OCI-LY1 (cell line): ENCODE data around the gene TNRC6A.

ENCODE experiments used
- H2AFZ ChIP-seq: fragments of 200-600 bp; sonication (generic), shearing (Covaris generic); 2 replicates; pipeline ENCODE4 v1.6.0; 2014; ENCODE audit warnings: antibody characterized with exemption, mild to moderate bottlenecking, low read length
- H3F3A ChIP-seq: fragments of 200-600 bp; sonication (generic), shearing (Covaris generic); 2 replicates; pipeline ENCODE4 v1.6.0; 2014; ENCODE audit warnings: mild to moderate bottlenecking, antibody characterized with exemption, low read length, moderate library complexity; ENCODE audit not compliant: insufficient read depth
- H3K27ac ChIP-seq: fragments of 200-600 bp; sonication (generic); 2 replicates; pipeline ENCODE4 v1.5.1; 2014; ENCODE audit warnings: low read length, mixed run types, mild to moderate bottlenecking, low read depth; ENCODE audit not compliant: poor library complexity, severe bottlenecking
- H3K27me3 ChIP-seq: fragments of 200-600 bp; sonication (generic); 2 replicates; pipeline ENCODE4 v1.6.0; 2014; ENCODE audit warnings: antibody characterized with exemption, mild to moderate bottlenecking, low read length, moderate library complexity; ENCODE audit not compliant: insufficient read depth
- H3K36me3 ChIP-seq: fragments of 200-600 bp; sonication (generic); 2 replicates; pipeline ENCODE4 v1.6.1; 2014; ENCODE audit warnings: mild to moderate bottlenecking, antibody characterized with exemption, low read length, moderate library complexity, mixed read lengths; ENCODE audit not compliant: insufficient read depth
- H3K4me1 ChIP-seq: fragments of 200-600 bp; sonication (generic); 2 replicates; pipeline ENCODE4 v1.5.1; 2014; ENCODE audit warnings: mild to moderate bottlenecking, low read length, moderate library complexity; ENCODE audit not compliant: insufficient read depth, severe bottlenecking
- H3K4me2 ChIP-seq: fragments of 200-600 bp; sonication (generic), shearing (Covaris generic); 2 replicates; pipeline ENCODE4 v1.6.1; 2014; ENCODE audit warnings: low read length
- H3K4me3 ChIP-seq: fragments of 200-600 bp; sonication (generic); 2 replicates; pipeline ENCODE4 v1.5.1; 2014; ENCODE audit warnings: low read length, low read depth, mild to moderate bottlenecking, mixed read lengths; ENCODE audit not compliant: poor library complexity, severe bottlenecking
- H3K79me2 ChIP-seq: fragments of 200-600 bp; shearing (Covaris generic); 2 replicates; pipeline ENCODE4 v1.6.1; 2016; ENCODE audit warnings: mixed run types, low read length, mixed read lengths; ENCODE audit not compliant: insufficient read depth
- H3K9ac ChIP-seq: fragments of 200-600 bp; sonication (generic), shearing (Covaris generic); 2 replicates; pipeline ENCODE4 v1.6.1; 2014; ENCODE audit warnings: mild to moderate bottlenecking, low read length, mixed read lengths
- H3K9me2 ChIP-seq: fragments of 200-600 bp; sonication (generic), shearing (Covaris generic); 2 replicates; pipeline ENCODE4 v1.6.1; 2014; ENCODE audit warnings: low read depth, mild to moderate bottlenecking, low read length, mixed read lengths
- H3K9me3 ChIP-seq: fragments of 200-600 bp; shearing (Covaris generic); 2 replicates; pipeline ENCODE4 v1.6.1; 2014; ENCODE audit warnings: low read length, mixed read lengths
- H4K20me1 ChIP-seq: fragments of 200-600 bp; sonication (generic), shearing (Covaris generic); 2 replicates; pipeline ENCODE4 v1.6.0; 2016; ENCODE audit warnings: mild to moderate bottlenecking, low read length; ENCODE audit not compliant: insufficient read depth
- CTCF ChIP-seq: fragments of 200-600 bp; sonication (generic), shearing (Covaris generic); IDR thresholded peaks from 2 replicates; pipeline ENCODE4 v1.5.1; 2017; ENCODE audit warnings: mild to moderate bottlenecking, antibody characterized with exemption, low read length, moderate library complexity, mixed read lengths
- EZH2 ChIP-seq: fragments of 200-600 bp; sonication (generic), shearing (Covaris generic); IDR thresholded peaks from 2 replicates; pipeline ENCODE4 v1.8.0; 2017; ENCODE audit warnings: borderline replicate concordance, mixed run types, mild to moderate bottlenecking, antibody characterized with exemption, low read length, moderate library complexity, mixed read lengths

Gene TNRC6A

DNA sequence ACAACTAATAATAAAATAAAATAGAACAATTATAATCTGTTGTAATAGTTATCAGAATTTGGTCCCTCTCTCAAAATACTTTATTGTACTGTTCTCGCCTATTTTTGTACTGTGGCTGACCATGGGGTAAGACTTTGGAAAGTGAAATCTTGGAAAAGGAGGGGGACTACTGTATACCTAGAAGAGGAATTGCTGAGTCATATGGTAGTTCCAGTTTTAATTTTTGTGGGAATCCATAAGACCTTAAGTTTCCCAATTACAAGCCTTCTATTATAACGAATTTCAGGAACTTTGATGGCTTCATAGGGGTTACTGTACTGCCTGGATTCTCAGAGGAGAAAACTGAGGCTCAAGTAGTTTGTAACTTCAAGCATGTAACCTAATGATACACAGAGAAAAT is 35.5 kb downstream of the TNRC6A start:
- H3K79me2 ChIP-seq, result peaks cover 23% of the 10 kb centered on the region
- peaks cover 67% of the 10 kb centered on the region for H3K36me3 ChIP-seq
- no peaks in the 10 kb centered on the region for H3K9me2 ChIP-seq
- no peak overlapping the region for H3K9ac ChIP-seq
- TF ChIP-seq EZH2, result no peak
- no peak for TF ChIP-seq CTCF
- H4K20me1 ChIP-seq, result no peaks in the 10 kb centered on the region
- no peaks in the 10 kb centered on the region for H3K4me1 ChIP-seq
- no peak overlapping the region for H2AFZ ChIP-seq
- no peaks in the 10 kb centered on the region for H3K27me3 ChIP-seq
- no peaks in the 10 kb centered on the region for H3K9me3 ChIP-seq
- no peaks in the 10 kb centered on the region for H3F3A ChIP-seq
- no peak overlapping the region for H3K4me3 ChIP-seq
- no peak overlapping the region for H3K4me2 ChIP-seq
- no peak overlapping the region for H3K27ac ChIP-seq

GRCh38 chr16:24766057-24766456 is 36.6 kb downstream of the TNRC6A start:
- no peak for TF ChIP-seq CTCF
- TF ChIP-seq EZH2, result no peak
- Histone ChIP-seq H3K9me2 (no peaks in the 10 kb centered on the region), H3K36me3 (peaks cover 64% of the 10 kb centered on the region), H3K27me3 (no peaks in the 10 kb centered on the region), H3K9me3 (no peaks in the 10 kb centered on the region), H4K20me1 (no peaks in the 10 kb centered on the region), H3K4me1 (no peaks in the 10 kb centered on the region), H3K4me3 (no peak overlapping the region), H3K79me2 (peaks cover 26% of the 10 kb centered on the region; the same call in 1 of the 2 replicates), H3K9ac (no peak overlapping the region), H3K4me2 (no peak overlapping the region), H2AFZ (no peak overlapping the region), H3K27ac (no peak overlapping the region), H3F3A (no peaks in the 10 kb centered on the region)

DNA sequence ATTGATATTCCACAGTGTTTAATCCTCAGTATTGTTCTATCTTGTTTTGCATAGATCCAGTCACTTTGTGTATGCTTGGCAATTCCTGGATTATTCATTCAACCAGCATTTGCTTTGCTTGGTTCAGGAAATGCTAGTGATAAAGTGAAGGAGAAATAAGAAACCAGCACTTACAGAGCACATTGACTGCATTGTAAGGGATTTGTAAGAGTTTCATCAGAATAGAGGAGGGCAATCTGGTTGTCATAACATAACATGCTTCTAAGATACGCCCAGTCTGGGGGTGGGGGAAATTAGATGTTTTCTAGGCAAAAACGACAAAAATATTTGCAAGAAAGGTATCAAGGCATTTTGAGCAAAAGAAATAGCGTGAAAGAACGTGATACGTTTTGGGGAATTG is 40.4 kb downstream of the TNRC6A start:
- Histone ChIP-seq H3K9ac (no peak overlapping the region), H3K36me3 (peaks cover 56% of the 10 kb centered on the region), H3F3A (no peaks in the 10 kb centered on the region), H3K4me3 (no peak overlapping the region), H2AFZ (no peak overlapping the region), H3K27me3 (no peaks in the 10 kb centered on the region), H4K20me1 (no peaks in the 10 kb centered on the region), H3K79me2 (peaks cover 37% of the 10 kb centered on the region), H3K9me3 (no peaks in the 10 kb centered on the region; the same call in 1 of the 2 replicates), H3K4me1 (no peaks in the 10 kb centered on the region), H3K9me2 (no peaks in the 10 kb centered on the region), H3K4me2 (no peak overlapping the region), H3K27ac (no peak overlapping the region)
- no peak for TF ChIP-seq CTCF
